HepG2 (cell line): ENCODE measurements around the gene ZNF764. TPM values are rescaled to one million over a fixed set of nuclear protein-coding genes. Genes with fewer than 3 reads are reported as not detected.
A peak's percentile ranks its signal among the peaks of the same experiment; 100 is the strongest.

Experiments
- AFF4 ChIP-seq: sonication (generic); formaldehyde crosslinking; IDR thresholded peaks from 2 replicates; pipeline ENCODE4 v1.4.0; 2020; ENCODE audit warnings: missing genetic modification reagents
- ATAD3A ChIP-seq: sonication (generic); formaldehyde crosslinking; IDR thresholded peaks from 2 replicates; pipeline ENCODE4 v1.4.0; 2020; ENCODE audit warnings: missing genetic modification reagents
- ELF1 ChIP-seq: sonication (generic); formaldehyde crosslinking; IDR thresholded peaks from 2 replicates; pipeline ENCODE4 v1.4.0; 2020; ENCODE audit warnings: missing genetic modification reagents
- HDAC1 ChIP-seq: sonication (generic); formaldehyde crosslinking; IDR thresholded peaks from 2 replicates; pipeline ENCODE4 v1.5.1; 2020; ENCODE audit warnings: mild to moderate bottlenecking, missing genetic modification reagents
- HMGXB4 ChIP-seq, 2 experiments: sonication (generic) in 1 of 2; formaldehyde crosslinking in 1 of 2; IDR thresholded peaks; 2 replicates each; pipeline versions ENCODE4 v1.4.0 to v1.6.1; 2018 to 2020; ENCODE audit warnings: missing genetic modification reagents in 2 of 2, borderline replicate concordance in 1 of 2, low read depth in 1 of 2, mild to moderate bottlenecking in 1 of 2, missing biosample characterization in 1 of 2
- KLF15 ChIP-seq: sonication (generic); formaldehyde crosslinking; IDR thresholded peaks from 2 replicates; pipeline ENCODE4 v1.8.1; 2023; ENCODE audit warnings: borderline replicate concordance, mild to moderate bottlenecking, inconsistent platforms, missing genetic modification reagents, mixed read lengths
- MZF1 ChIP-seq: sonication (generic); formaldehyde crosslinking; IDR thresholded peaks from 2 replicates; pipeline ENCODE4 v1.8.1; 2023; ENCODE audit warnings: mild to moderate bottlenecking, missing genetic modification reagents, borderline replicate concordance
- RXRB ChIP-seq: IDR thresholded peaks from 2 replicates; pipeline ENCODE4 v1.6.1; 2016; ENCODE audit warnings: borderline replicate concordance, missing genetic modification reagents, missing compliant biosample characterization
- SOX5 ChIP-seq: IDR thresholded peaks from 2 replicates; pipeline ENCODE4 v1.6.1; 2016; ENCODE audit warnings: borderline replicate concordance
- SP1 ChIP-seq, 2 experiments: fragments of 450-650 bp in 1 of 2; sonication (generic) in 1 of 2; formaldehyde crosslinking in 1 of 2; IDR thresholded peaks; 2 replicates each; pipeline versions ENCODE4 v1.4.0 to v1.6.1; 2016 to 2020; ENCODE audit warnings: missing genetic modification reagents in 1 of 2
- TCF7 ChIP-seq: sonication (generic); IDR thresholded peaks from 2 replicates; pipeline ENCODE4 v1.6.1; 2016; ENCODE audit warnings: antibody characterized with exemption, low read depth
- TCF7L2 ChIP-seq: IDR thresholded peaks from 2 replicates; pipeline ENCODE4 v1.6.1; 2011; ENCODE audit warnings: mild to moderate bottlenecking, low read depth, low read length, moderate library complexity
- WIZ ChIP-seq: sonication (generic); formaldehyde crosslinking; IDR thresholded peaks from 2 replicates; pipeline ENCODE4 v1.5.1; 2020; ENCODE audit warnings: mild to moderate bottlenecking, missing genetic modification reagents
- ZNF280D ChIP-seq: sonication (generic); formaldehyde crosslinking; IDR thresholded peaks from 2 replicates; pipeline ENCODE4 v1.5.1; 2020; ENCODE audit warnings: mild to moderate bottlenecking, missing genetic modification reagents
- ZNF512 ChIP-seq: sonication (generic); formaldehyde crosslinking; IDR thresholded peaks from 2 replicates; pipeline ENCODE4 v1.4.0; 2020; ENCODE audit warnings: mild to moderate bottlenecking, missing genetic modification reagents
- polyA plus RNA-seq, 8 experiments: library from polyadenylated mRNA; depleted of rRNA in 3 of 8; stranded (reverse) in 7 of 8; unstranded in 1 of 8; fragments of >200 nt; fragmentation: Illumina TruSeq in 4 of 8; extraction: Trizol in 4 of 8; gene quantifications; 2 replicates each; pipeline versions ENCODE4 v1.2.1 to v1.2.3, GENCODE V29; 2011 to 2016; ENCODE audit warnings: low read depth in 4 of 8, missing spikeins in 1 of 8, mixed read lengths in 1 of 8; ENCODE audit not compliant: insufficient read depth in 1 of 8
- total RNA-seq, 5 experiments: library from RNA; depleted of rRNA; stranded (reverse); fragments of >200 nt; fragmentation: Illumina TruSeq; extraction: Trizol; gene quantifications; 2 replicates each; pipeline ENCODE4 v1.2.3, GENCODE V29; 2016; ENCODE audit warnings: low read depth in 1 of 5
- TF ChIP-seq, protein P1 (sequence below): sonication (generic); formaldehyde crosslinking; IDR thresholded peaks from 2 replicates; pipeline ENCODE4 v1.8.0; 2022; ENCODE audit warnings: missing genetic modification reagents, mild to moderate bottlenecking, borderline replicate concordance

The ZNF764 gene
- total and polyA plus RNA-seq, 2 of the 13 experiments (the other 11 are each of a cell fraction or from before 2014, with no cell fraction given) = 4.1 to 9.1 TPM

- TF ChIP-seq RXRB (CRISPR knock-in tag) = peak; percentile 31; the same call in 1 of the 2 replicates
- peak; percentile 73; the same call in 1 of the 2 replicates for TF ChIP-seq MZF1
- no peak for TF ChIP-seq AFF4
- no peak for TF ChIP-seq ZNF280D (CRISPR knock-in tag)
- no peak for TF ChIP-seq TCF7L2
- peak; percentile 72 for TF ChIP-seq HDAC1 (CRISPR knock-in tag)
- no peak; the same call in 1 of the 2 replicates for TF ChIP-seq SOX5 (CRISPR knock-in tag)
- TF ChIP-seq ELF1 (CRISPR knock-in tag) = peak; percentile 78
- no peak for TF ChIP-seq TCF7
- no peak for TF ChIP-seq ATAD3A (CRISPR knock-in tag)
- TF ChIP-seq WIZ = 0 out of 2 replicates have a peak, but pooled peaks have one; percentile 46
- no peak for TF ChIP-seq ZNF512
- peak; percentile 51 to 81; a peak in 2 of 4 replicates for TF ChIP-seq HMGXB4 (CRISPR knock-in tag; IDR thresholded peaks at IDR 0.05; ENCODE audit: borderline replicate concordance in 1 of 2, low read depth in 1 of 2)
- TF ChIP-seq, protein P1, sequence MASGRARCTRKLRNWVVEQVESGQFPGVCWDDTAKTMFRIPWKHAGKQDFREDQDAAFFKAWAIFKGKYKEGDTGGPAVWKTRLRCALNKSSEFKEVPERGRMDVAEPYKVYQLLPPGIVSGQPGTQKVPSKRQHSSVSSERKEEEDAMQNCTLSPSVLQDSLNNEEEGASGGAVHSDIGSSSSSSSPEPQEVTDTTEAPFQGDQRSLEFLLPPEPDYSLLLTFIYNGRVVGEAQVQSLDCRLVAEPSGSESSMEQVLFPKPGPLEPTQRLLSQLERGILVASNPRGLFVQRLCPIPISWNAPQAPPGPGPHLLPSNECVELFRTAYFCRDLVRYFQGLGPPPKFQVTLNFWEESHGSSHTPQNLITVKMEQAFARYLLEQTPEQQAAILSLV = peak; percentile 58; the same call in 1 of the 2 replicates
- TF ChIP-seq SP1 (IDR thresholded peaks at IDR 0.05) = no peak
- TF ChIP-seq SP1 (CRISPR knock-in tag; IDR thresholded peaks at IDR 0.05) = peak; percentile 67; the same call in 1 of the 2 replicates
- no peak; the same call in 1 of the 2 replicates for TF ChIP-seq KLF15 (CRISPR knock-in tag)
Observed at GRCh38 chr16:30526823-30527634, 31.1 kb downstream of the ZNF764 start (continued).
